ENCODE measurements around the gene TTC38.

The TTC38 gene

DNA sequence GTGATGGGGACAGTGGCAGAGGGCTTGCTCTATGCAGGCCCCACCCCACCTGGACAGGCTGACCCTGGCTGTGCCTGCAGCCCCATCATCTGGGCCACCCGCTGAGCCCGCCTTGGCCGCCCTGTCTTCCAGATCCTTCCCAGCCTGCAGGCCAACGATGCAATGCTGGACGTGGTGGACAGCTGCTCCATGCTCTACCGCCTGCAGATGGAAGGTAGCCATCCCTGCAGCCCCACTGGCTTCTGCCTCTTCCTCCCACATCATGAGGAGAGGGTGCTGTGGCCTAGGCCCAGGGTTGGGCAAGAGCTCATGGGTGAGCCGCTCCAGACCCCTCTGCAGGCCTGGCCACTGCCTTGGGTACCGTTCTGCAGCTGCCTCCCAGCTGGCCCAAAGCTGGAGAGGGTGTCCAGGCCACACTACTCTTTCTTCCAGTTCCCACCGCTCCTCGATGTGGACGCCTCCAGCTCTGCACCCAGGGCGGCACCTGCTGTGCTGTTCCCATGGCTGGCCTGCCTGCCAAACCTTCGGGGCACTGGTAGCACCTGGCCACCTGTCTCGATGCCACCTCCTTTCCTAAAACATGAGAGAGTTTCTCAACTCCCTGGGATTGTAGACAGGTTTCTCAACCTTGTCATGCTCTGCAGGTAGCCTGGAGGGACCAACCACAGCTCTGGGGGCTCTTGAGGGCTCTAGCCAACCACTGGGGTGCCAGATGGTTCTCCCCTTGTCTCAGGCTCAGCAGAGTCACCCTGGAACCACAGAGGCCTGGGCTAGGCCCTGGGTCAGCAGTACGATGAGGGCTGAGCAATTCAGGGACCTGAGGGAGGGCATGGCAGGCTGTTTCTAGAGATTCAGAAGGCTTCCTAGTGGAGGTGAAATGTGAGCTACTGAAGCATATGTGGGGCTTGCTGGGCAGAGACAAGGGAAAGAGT is 19.4 kb downstream of the TTC38 start:
- Histone ChIP-seq H3K4me2 (peak overlapping the region; percentile 85 to 99 (median 96)), H3K9me3 (replicated peaks in 1 of 11) (peaks cover 0 to 8% (median 5%) of the 10 kb centered on the region in 11 experiments; a peak in 9 of 22 replicates), H3K4me1 (peaks cover 53 to 65% (median 58%) of the 10 kb centered on the region in 10 experiments), H3K9ac (peak overlapping the region; percentile 59 to 85 (median 75)), H3K4me3 (peak overlapping the region in 8 of 10 experiments; percentile 34 to 67 (median 49); a peak in 13 of 20 replicates), H4K20me1 (no peaks in the 10 kb centered on the region; a peak in 1 of 22 replicates), H3K27me3 (no peaks in the 10 kb centered on the region), H3K27ac (peak overlapping the region; percentile 71 to 88 (median 84)), H3K36me3 (peaks cover 0 to 63% (median 18%) of the 10 kb centered on the region in 11 experiments; a peak in 13 of 22 replicates)
- no peak for TF ChIP-seq Cebpa-rat (IDR thresholded peaks at IDR 0.05)

DNA sequence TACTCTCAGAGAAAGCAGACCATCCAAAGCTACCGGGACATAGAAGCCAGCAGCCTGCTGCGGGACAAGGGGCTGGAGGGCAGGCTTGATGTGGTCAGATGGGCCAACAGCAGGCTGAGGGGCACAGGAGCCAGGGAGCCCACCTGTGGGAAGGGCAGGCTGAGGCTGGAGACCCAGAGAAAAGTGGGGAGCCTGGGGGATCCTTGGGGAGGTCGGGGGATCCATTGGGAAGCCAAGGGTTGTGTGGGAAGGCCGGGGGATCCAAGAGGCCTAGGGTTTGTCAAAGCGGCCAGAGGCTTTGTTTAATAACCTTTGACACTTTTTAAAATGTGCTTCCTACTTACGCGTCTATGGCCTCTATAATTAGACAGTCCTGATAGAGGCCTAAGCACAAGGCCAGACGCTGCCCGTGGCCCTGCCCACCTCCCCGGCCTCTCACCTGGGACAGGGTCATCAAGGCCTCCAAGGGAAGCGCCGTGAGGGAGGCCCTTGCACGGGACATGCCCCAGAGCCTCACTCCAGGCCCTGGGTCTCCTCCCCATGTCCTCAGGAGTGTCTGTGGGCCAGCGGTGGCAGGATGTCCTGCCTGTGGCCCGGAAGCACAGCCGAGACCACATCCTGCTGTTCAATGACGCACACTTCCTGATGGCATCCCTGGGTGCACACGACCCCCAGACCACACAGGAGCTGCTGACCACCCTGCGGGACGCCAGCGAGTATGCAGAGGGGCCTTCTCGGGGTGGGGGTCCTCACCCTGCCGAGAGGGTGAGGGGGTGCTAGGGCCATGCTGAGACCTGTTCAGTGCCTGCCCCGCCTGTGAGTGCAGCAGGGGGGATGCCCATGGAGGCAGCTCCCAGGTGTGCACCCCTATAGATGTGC is 20.3 kb downstream of the TTC38 start:
- no peaks in the 10 kb centered on the region for H4K20me1 ChIP-seq
- peaks cover 0 to 8% (median 6%) of the 10 kb centered on the region in 11 experiments; a peak in 9 of 22 replicates for H3K9me3 ChIP-seq (replicated peaks in 1 of 11)
- H3K9ac ChIP-seq = peak overlapping the region; percentile 59 to 85 (median 75)
- peak overlapping the region in 9 of 10 experiments; percentile 34 to 67 (median 44); a peak in 17 of 20 replicates for H3K4me3 ChIP-seq
- no peak for TF ChIP-seq Cebpa-rat (IDR thresholded peaks at IDR 0.05)
- peak overlapping the region; percentile 71 to 88 (median 84) for H3K27ac ChIP-seq
- no peaks in the 10 kb centered on the region for H3K27me3 ChIP-seq
- peaks cover 62 to 74% (median 67%) of the 10 kb centered on the region in 10 experiments for H3K4me1 ChIP-seq
- H3K4me2 ChIP-seq = peak overlapping the region; percentile 85 to 99 (median 96)
- H3K36me3 ChIP-seq = peaks cover 0 to 59% (median 18%) of the 10 kb centered on the region in 11 experiments; a peak in 13 of 22 replicates

DNA sequence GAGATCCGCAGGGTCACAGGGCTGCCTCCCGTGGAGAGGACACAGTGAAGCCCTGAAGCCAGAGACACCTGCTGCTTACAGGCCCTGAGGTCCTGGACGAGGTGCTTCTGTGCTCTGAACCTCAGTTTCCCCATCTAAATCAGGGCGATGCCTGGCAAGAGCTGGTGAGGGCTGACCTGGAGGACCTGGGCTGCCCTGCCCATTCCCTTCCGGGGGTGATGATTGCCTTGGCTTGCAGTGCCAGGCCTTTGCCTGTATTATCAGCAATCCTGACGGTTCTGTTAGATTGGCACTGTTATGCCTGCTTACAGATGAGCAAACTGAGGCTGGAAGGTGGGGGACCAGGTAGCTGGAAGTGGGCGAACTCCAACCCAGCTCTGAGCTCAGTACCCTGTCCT is 21.0 kb downstream of the TTC38 start:
- peaks cover 0 to 52% (median 18%) of the 10 kb centered on the region in 11 experiments; a peak in 13 of 22 replicates for H3K36me3 ChIP-seq
- peak overlapping the region in 9 of 11 experiments; percentile 71 to 88 (median 84); a peak in 17 of 22 replicates for H3K27ac ChIP-seq
- TF ChIP-seq Cebpa-rat (IDR thresholded peaks at IDR 0.05) = no peak

DNA sequence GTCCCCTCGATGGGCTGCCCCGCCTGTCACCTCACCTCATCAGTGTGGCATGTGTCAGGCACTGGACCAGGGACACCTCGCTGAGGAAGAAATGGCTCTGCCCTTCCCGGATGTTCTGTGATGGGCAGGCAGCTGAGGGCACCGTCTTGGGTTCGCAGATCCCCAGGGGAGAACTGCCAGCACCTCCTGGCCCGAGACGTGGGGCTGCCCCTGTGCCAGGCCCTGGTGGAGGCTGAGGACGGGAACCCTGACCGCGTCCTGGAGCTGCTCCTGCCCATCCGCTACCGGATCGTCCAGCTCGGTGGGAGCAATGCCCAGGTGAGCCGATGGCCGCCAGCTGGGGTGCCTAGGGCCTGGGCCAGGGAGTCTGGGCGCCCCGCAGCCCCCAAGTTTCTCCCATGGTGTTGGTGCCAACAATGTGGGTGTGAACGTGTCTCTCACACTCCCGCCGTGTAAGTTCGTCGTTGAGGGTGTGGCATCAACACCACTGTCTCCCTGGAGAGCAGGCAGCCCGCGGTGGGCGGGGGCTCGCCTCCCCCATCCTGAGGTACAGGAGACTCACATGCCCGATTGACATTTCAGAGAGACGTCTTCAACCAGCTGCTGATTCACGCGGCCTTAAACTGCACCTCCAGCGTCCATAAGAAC is 21.6 kb downstream of the TTC38 start:
- Histone ChIP-seq H3K4me1 (peaks cover 74 to 87% (median 79%) of the 10 kb centered on the region in 10 experiments), H3K4me3 (peak overlapping the region in 1 of 10 experiments; percentile 18; a peak in 1 of 20 replicates), H3K36me3 (peaks cover 0 to 46% (median 13%) of the 10 kb centered on the region in 11 experiments; a peak in 13 of 22 replicates), H3K9me3 (replicated peaks in 1 of 11) (peaks cover 0 to 8% (median 6%) of the 10 kb centered on the region in 11 experiments; a peak in 9 of 22 replicates), H3K4me2 (peak overlapping the region; percentile 85 to 99 (median 96)), H3K27me3 (no peaks in the 10 kb centered on the region), H3K27ac (peak overlapping the region in 9 of 11 experiments; percentile 34 to 88 (median 84); a peak in 15 of 22 replicates), H4K20me1 (no peaks in the 10 kb centered on the region), H3K9ac (peak overlapping the region in 9 of 11 experiments; percentile 2 to 72 (median 58); a peak in 14 of 22 replicates)
- no peak for TF ChIP-seq Cebpa-rat (IDR thresholded peaks at IDR 0.05)

More for the DNA sequence above, 21.0 kb downstream of the TTC38 start:
- H3K9ac ChIP-seq = peak overlapping the region in 7 of 11 experiments; percentile 32 to 79 (median 71); a peak in 13 of 22 replicates
- no peaks in the 10 kb centered on the region for H4K20me1 ChIP-seq
- peaks cover 0 to 8% (median 6%) of the 10 kb centered on the region in 11 experiments; a peak in 9 of 22 replicates for H3K9me3 ChIP-seq (replicated peaks in 1 of 11)
- H3K4me1 ChIP-seq = peaks cover 69 to 82% (median 74%) of the 10 kb centered on the region in 10 experiments
- H3K27me3 ChIP-seq = no peaks in the 10 kb centered on the region
- H3K4me2 ChIP-seq = peak overlapping the region; percentile 85 to 99 (median 96)
- H3K4me3 ChIP-seq = peak overlapping the region in 4 of 10 experiments; percentile 43 to 67 (median 53); a peak in 5 of 20 replicates

DNA sequence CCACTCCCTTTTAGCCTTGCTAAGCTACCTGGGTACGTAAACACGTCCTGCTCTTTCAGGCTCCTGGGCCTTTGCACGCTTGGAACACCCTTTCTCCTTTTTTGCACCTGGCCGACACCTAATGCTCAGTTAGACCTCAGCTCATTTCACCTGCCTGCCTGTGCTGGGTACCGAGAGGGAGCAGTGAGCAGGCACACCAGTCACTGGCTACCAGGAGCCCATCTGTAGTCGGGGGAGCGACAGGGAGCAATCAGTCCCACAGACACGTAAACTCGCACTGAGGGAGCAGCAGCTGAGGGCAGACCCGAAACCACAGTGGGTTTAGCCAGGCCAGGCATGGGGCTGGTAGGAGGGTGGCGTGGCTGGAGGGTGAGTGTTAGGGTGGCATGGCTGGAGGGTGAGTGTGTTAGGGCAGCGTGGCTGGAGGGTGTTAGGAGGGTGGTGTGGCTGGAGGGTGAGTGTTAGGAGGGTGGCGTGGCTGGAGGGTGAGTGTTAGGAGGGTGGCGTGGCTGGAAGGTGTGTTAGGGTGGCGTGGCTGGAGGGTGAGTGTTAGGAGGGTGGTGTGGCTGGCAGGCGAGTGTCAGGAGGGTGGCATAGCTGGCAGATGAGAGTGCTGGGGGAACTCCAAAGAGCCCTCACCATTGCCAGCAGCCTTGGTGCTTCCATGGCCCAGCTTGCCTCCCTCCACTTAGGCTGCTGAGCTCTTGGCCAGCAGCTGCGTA is 22.5 kb downstream of the TTC38 start:
- Histone ChIP-seq H3K9me3 (replicated peaks in 1 of 11) (peaks cover 0 to 8% (median 6%) of the 10 kb centered on the region in 11 experiments; a peak in 9 of 22 replicates), H3K4me2 (peak overlapping the region; percentile 2 to 99 (median 96); a peak in 20 of 22 replicates), H3K27me3 (no peaks in the 10 kb centered on the region), H3K36me3 (peaks cover 0 to 37% (median 8%) of the 10 kb centered on the region in 11 experiments; a peak in 10 of 22 replicates), H3K27ac (peak overlapping the region in 3 of 11 experiments; percentile 84 to 87 (median 84); a peak in 5 of 22 replicates), H3K4me3 (no peak overlapping the region), H3K9ac (peak overlapping the region in 5 of 11 experiments; percentile 18 to 72 (median 37); a peak in 6 of 22 replicates), H3K4me1 (peaks cover 82 to 96% (median 88%) of the 10 kb centered on the region in 10 experiments), H4K20me1 (no peaks in the 10 kb centered on the region)
- no peak for TF ChIP-seq Cebpa-rat (IDR thresholded peaks at IDR 0.05)

DNA sequence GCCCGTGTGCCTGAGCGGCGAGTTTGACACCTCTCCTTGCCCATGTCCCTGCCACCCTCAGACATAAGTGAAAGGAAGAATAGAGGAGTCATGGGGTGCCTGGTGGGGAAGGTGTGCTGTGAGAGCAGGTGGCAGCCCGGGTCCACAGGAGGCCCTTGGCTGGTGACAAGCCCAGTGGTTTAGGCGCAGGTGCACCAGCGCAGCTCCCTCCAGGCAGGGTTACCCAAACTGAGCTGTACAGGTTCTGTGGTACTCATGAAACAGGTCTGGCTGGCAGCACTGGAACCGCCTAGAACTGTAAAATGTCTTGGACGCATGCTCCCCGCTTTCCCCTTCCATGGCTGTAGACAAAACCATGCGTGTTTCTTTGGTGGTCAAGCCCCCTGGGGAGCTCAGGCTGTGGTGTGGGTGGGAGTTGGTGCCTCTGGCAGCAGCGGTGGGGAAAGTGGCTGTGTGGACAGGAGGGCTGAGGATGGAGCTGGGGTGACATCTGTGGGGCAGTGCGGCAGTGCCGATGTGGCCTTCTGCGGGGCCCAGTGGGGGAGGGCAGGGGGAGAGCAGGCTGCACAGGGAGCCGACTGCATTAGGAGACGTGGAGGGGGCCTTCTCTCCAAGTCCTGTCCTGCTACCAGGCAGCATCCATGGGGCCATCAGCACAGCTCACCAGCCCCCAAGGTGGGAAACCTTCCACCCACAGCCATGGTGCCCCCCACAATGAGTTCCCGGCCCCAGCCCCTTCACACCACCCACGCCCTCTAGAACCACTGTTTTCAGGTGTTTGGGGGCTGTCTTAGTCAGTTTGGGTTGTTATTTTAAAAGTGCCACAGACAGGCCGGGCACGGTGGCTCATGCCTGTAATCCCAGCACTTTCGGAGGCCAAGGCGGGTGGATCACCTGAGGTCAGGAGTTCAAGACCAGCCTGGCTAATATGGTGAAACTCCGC is 23.3 kb downstream of the TTC38 start:
- H3K4me2 ChIP-seq = peak overlapping the region in 10 of 11 experiments; percentile 2 to 99 (median 96); a peak in 17 of 22 replicates
- H3K4me3 ChIP-seq = no peak overlapping the region
- no peaks in the 10 kb centered on the region for H4K20me1 ChIP-seq
- peaks cover 91 to 99% (median 94%) of the 10 kb centered on the region in 10 experiments for H3K4me1 ChIP-seq
- no peaks in the 10 kb centered on the region for H3K27me3 ChIP-seq
- no peak overlapping the region for H3K9ac ChIP-seq
- peak overlapping the region in 3 of 11 experiments; percentile 21 to 84 (median 84); a peak in 4 of 22 replicates for H3K27ac ChIP-seq
- peaks cover 0 to 8% (median 6%) of the 10 kb centered on the region in 11 experiments; a peak in 9 of 22 replicates for H3K9me3 ChIP-seq (replicated peaks in 1 of 11)
- peaks cover 0 to 29% (median 6%) of the 10 kb centered on the region in 11 experiments; a peak in 9 of 22 replicates for H3K36me3 ChIP-seq
- TF ChIP-seq Cebpa-rat (IDR thresholded peaks at IDR 0.05) = no peak

Measured in BLaER1 treated with 17β-estradiol and CSF1 and Interleukin-3, amounts not matched to agents 10 nM and 100 nM (cell line).